ENCODE data around the gene ARL15.

The ARL15 gene

DNA sequence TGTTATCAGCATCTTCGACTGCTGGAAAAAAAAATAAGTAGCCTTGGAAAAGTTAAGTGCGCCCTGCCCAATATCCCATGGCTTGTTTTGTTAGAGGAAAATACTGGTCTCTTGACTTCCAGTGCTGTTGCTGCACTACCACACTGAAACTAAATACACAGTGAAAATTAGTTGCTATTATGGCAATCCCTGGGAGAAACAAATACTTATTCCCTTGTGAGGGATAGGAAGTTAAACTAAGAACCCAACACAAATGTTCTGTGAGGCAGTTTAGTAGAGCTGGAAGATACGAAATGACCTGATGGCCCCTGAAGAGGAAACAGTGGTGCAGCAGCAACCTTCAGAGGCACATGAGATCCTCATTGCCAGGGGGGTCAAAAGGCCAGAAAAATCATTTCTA is 164.0 kb downstream of the ARL15 start:
- no peak for DNase-seq

DNA sequence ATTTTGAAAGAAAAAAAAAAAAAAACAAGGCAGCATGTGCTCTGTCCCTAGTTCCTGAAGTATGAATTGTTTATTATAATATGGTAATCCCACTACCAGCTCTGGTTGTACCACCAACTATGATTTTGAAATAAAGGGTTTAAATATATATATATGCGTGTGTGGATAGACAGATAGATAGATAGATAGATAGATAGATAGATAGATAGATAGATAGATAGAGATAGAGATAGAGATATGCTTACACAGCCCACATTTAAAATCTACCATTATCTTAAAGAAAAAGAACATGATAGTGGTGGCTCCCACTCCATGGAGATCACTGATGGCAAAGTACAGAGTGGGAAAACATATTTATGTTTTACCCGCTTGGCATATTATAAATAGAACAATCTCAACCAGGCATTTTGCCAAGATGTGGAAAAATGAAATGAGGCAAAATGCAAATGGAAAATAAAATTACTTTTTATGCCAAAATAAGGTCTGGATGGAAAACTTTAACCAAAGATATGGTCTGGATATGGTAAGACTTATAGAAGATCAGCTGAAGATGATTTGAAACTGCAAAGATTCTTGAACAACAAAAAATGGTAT is 170.0 kb downstream of the ARL15 start:
- no peak for DNase-seq

DNA sequence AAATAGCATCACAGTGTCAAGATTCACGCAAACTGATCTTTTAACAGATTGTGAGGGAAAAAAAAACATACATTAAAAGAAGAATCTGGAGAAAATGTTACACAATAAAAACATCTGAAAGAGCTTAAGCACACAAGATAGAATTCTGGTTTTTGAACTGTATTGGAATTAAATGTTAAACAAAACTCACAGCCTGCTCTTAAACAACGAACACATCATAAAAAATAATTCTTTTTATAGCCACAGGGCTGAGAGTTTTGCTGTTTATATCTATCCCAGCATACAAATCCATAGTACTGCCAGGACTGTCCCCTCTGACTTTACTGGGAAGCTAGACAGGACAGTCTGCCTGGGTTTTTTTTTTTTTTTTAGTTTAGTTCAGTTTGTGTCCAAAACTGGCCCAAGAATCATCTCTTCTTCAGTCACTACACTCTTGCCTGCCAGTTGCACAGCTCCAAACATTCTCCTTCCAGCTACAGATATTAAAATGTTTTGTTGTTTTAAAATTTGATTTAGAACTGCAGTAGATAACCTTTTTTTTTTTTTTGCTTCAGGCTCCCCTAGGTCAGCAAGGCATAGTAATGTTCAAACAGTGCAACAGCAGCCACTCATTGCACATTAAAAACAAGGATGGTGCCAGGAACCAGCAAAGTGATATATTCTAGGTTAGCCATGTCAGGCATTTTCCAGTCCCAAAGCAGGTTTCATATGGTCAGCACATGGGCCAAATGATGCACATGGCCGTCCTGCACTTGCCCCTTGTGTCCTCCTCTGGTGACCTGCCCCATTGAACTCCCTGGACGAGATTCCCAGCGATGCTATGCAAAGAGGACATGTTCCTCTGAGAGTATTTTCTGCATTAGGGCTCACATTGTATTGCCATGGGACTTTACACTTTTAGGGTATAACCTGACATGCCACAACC is 173.6 kb downstream of the ARL15 start:
- no peak for DNase-seq

DNA sequence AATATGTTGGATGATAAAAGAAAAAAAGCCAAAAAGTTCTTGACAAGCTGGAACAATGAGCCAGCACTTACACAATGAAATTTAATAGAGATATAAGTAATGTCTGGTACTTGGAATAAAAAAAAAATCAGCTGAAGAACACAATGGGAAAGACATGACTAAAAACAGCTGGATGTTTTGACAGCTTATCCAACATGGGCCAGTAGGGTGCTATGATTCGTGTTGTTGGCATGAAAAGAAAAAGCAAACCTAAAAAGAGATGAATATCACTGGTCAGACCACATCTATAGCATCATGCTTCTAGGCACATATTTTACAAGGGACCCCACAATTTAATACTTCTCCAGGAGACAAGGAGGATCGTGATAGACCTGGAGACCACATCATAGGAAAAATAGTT is 175.3 kb downstream of the ARL15 start:
- DNase-seq, result no peak

GRCh38 chr5:54133917-54134316 is 176.5 kb downstream of the ARL15 start:
- no peak for DNase-seq

- no peak for DNase-seq
These were observed 189.9 kb downstream of the ARL15 start for GRCh38 chr5:54120473-54120872.

DNA sequence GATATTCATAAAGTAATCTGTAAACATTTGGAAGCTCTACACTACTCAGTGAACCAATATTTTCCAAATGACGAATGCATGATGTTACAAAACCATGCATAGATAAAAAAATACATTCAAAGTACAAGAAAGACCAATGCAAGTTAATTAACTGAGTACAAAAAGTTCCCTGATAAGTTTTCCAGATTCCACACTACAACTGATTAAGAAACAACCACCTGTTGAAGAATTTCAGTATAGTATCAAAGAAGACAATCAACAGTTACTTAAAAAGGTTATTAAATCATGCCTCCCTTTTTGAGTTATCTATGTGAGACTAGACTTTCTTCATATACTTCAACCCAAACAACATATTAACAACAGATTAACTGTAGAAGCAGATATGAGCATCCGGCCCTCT is 192.4 kb downstream of the ARL15 start:
- no peak for DNase-seq

GRCh38 chr5:54115735-54116403 is 194.5 kb downstream of the ARL15 start:
- no peak for DNase-seq

- no peak for DNase-seq
These were observed 197.3 kb downstream of the ARL15 start for GRCh38 chr5:54113060-54113459.

DNA sequence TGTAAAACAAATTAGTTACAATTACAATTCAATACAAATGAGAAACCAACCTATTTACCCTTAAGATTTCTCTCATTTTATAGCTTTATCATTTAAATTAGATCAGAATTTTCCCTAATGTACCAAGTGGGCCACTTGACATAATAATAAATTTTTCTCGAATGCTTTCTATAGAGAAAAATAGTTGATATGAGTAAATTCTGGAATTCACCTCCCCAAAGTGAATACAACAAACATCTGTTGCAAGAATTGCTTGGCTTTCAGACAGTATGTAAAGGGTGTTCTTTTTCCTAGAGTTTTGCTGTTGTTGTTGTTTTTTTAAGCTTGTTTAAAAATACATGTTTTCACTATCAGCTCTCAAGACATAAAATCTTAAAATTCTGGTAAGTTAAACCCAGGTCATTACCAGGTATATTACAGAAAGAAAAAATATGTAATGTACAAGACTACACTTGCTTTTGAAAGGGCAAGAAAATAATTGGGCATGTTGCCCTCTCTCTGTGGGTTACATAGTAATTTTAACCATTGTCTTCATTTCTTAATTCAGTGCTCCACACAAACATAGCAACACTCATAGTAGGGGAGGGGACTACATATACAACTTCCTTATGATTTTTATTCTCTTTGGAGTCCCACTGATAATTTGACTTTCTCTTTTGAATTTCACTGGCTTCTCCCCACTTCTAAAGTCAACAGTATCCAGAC is 200.6 kb downstream of the ARL15 start:
- DNase-seq, result no peak

- no peak for DNase-seq
These were observed 202.2 kb downstream of the ARL15 start for GRCh38 chr5:54108136-54108535.

GRCh38 chr5:54103871-54104270 is 206.5 kb downstream of the ARL15 start:
- DNase-seq, result no peak

DNA sequence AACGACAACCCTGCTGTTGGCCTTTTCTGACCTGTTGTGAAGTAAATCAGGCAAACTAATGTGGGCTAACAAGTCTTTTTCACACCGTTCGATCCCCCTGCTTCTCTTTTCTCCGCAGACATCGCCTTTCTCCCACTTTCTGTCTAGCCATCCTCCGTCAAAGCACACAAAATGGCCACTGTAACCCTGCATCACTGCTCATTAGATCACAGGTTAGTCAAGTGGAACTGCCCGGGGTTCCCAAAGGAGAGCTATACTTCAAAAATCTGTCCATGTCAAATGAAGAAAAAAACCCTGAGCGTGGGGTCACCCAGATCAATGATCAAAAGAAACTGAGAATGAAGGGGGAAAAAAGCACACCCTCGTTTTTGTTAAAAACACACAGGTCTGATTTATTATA is 212.1 kb downstream of the ARL15 start:
- DNase-seq, result no peak

DNA sequence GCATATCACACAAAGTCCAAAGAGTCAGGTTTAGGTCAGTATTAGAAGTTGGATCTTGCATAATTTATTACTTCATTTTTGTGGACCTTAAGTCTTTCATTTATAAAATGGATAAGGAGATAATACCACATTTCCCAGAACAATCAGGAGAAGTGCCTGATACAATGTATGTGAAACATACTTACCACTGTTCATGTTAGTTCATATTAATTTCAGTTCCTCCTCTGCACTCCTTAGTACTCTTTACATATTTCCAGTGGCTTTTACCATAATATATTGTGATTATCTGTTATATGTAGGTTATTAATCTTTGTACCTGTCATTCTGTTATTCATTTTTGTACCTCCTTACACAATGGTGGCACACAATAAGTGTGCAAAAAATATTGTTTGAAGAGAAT is 214.4 kb downstream of the ARL15 start:
- no peak for DNase-seq

- no peak for DNase-seq
These were observed 215.7 kb downstream of the ARL15 start for GRCh38 chr5:54094706-54095105.

DNA sequence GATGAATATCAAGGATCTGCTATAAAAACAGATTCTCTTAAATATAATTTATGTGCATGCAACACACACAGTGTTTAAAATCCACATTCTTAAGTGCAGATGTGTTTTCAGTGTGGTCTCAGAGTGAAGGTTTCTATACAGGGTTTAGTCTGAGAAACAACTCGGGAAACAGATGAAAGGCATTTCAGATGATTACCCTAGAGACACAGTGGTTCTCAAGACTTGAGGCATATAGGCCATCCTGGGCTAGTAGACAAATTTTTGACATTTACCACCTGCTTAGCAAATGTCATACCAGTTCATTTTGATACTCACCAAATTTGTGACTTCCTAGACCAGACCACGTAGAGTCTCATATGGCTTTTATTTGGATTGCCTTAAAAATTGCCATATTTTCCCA is 216.5 kb downstream of the ARL15 start:
- DNase-seq, result no peak

DNA sequence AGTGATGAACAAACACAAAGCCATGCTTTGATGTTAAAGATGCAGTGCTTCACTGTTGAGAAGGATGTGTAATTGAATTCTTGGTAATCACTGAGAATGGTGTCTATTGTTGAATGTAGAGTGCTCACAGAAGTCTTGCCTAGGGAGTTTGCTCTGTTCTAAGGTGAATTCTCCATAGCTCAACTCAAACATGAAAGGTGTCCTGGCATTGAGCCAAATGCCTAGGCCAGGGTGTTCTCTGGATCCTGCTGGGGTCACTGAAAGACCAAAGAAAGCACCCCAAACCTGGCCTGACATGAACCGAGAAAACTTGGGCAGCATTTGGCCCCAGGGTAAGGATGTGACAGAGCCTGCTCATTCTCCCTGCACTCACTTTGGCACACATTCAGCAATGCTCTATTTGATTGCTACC is 217.3 kb downstream of the ARL15 start:
- no peak for DNase-seq

DNA sequence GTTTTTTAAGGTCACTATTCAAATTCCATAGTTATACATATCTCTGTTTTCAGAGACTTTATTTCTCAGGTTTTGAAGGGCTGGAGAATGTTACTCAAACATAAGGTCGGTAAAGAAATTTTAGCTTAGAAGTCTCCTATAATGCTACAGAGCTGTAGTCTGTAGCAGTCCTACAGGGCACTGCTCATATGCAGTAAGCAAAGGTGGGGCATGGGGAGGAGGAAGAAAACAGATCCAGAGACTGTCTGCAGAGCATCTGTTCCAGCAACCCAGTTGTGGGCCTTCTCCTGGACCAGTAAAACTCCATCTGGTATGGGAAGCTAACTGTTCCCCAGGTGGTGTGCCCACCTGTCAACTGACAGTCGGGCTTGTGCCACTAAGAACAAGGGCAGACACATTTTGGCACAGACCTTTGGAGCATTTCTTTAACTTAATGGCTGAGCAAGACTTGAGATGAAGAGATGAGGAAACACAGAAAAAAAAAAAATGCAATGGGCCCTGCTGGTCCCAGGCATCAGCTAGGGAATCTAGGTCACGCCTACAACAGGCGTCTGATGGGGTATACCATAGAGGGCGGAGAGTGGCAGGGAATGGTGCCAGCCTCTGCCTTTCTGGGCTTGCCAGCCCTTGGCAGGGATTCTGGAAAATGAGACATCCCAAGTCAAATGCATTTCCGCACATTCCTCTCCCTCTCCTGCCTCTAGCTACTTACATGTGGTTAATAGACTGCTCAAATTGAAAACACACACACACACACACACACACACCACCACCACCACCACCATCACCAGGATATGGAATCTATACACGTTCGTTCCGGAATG is 218.9 kb downstream of the ARL15 start:
- DNase-seq, result no peak

- DNase-seq, result no peak
These were observed 219.8 kb downstream of the ARL15 start for GRCh38 chr5:54090495-54091120.

DNA sequence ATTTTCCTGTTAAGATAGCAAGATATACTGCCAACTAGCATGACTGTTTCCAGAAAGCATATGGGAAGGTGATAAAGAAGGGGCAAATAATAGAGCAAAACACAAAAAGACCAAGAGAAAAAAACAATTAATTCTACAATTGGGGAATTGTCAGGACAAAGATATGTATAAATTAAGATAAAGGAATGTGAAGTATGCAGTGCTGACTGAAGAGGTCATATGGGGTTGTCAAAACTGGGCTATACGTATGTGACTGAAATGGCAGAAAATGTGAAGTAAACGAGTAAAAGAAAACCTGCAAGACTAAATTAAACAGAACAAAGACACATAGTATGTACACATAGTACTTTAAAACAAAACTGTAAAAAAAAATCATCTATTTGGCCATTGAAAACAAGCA is 222.3 kb downstream of the ARL15 start:
- no peak for DNase-seq

GRCh38 chr5:54087436-54087835 is 222.9 kb downstream of the ARL15 start:
- no peak for DNase-seq

- DNase-seq, result no peak
These were observed 224.2 kb downstream of the ARL15 start for GRCh38 chr5:54086191-54086590.
